ENCODE results near the gene AMDHD2.

The AMDHD2 gene

GRCh38 chr16:2500430-2500917, 19.7 kb upstream of the AMDHD2 start:
- DNase-seq: no peak

DNA sequence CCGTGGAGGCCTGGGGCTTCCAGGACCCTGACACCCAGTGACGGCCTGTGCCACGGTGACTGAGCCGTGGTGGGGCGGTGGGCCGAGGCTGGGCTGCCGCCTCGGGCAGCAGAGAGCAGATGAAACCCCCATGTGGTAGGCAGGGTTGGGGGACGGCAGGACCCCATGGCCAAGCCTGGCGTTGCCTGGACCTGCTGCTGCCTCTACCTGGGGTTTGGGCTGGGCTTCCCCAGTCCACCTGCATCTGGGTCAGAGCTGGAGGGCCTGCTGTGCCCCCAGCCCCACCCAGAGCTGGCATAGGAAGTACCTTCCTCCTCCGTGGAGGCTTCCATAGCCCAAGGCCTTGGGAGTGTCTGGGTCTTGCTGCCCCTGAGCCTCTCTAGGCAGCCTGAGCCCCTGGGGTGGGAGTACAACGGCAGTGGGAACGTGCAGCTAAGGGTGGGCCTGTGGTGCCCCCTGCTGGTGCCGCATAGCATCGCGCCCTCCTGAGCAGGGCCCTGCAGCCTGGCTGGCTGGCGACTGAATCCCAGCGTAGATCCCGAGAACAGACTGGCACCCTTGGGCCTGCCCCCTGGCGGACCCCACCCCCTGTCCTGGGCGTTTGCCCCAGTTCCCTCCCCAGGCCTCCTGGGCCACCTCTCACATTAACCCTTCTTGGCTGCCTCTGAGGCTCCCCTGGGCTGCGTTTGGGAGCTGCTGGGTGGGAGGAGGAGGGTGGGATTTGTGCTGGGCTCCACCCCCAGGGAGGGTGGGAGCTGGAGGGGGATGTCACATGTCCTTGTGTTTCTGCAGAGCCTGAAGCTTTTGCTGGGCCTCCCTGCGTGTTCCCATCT, 19.0 kb upstream of the AMDHD2 start:
- DNase-seq: peak; percentile 82

DNA sequence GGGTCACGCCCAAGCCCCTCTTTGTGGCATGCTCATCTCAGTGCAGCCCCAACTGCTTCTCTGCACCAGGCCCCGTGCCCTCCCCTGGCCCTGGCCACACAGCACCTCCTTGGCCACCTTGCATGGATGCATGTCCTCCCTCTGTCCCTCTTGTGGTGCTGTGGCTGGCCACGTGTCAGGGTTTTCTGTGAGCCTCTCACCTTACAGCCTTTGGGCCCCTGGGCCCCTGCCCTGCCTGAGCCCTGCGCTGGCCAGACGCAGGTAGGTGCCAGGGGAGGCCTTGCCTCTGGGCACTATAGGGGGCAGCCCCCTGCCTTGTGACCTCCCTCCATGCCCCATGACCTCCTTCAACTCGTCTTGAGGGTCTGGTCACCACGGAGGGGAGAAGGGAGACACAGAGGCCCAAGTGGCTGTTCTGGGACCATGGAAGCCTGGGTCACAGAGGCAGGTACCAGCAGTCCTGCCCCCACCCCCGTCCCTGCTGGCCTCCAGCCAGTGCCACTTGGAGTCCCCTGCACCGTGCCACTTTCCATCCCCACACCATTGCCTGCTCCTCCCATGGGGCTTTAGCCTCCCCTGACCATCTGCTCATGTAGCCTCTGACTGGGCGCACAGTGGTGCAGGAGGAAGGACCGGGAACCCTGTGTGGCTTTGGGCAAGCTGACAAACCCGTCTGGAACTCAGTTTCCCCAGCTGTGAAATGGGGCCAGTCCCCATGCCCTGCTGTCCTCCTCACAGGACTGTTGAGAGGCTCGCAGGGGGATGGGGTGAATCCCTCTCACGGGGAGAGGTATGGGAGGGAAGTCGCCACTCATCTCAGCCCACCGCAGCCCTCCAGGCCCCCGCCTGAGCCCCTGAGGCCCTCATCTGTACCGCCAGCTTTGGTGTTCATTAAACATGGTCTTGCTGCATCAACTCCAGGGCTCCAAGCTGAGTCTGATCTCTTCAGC, 17.9 kb upstream of the AMDHD2 start:
- no peak for DNase-seq

DNA sequence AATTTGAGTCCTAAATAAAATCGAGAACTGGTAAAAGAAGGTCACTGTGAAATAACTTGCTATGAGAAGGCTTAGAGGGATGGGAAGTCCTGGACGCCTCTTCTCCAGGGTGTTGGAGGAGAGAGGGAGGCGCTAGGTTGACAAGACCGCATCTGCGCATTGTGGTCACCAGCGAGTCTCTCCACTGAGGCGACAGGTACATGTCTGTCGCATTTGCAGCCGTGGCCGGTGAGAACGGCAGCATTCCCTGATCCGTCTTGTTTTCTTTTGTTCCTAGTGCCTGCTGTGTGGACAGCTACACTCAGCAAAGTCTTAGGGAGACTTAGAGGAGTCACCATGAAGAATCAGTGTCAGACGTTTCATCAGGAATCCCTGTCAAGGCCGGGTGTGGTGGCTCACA, 14.5 kb upstream of the AMDHD2 start:
- DNase-seq: no peak

DNA sequence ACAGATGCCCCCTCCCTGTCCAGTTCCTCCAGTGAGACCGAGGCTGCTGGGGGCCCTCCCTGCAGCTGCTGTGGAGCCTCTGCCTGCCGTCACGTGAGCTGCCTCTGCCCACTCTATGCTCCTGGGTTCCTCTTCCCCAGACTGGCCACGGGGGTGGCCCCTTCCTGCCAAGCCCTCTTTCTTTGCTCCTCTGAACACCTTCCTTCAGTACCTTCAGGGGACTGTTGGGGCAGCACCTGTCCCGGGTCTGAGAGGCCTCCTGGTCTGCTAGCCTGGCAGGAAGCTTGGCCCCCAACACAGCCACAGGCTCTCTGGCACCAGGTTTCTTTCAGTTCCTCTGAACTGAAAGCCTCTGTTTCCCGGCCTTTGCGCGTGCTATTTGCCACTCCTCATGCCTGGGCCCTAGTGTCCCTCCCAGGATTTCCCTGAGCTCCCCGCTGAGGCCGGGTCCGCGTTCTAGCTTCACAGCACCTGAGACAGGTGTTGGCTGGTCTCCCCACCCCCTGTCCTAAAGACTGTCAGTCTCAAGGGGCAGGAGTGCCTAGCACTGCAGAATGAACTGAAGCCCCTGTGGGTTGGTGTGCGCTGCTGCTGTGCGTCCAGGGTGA, 13.0 kb upstream of the AMDHD2 start:
- DNase-seq: no peak

GRCh38 chr16:2507665-2508064, 12.5 kb upstream of the AMDHD2 start:
- DNase-seq: no peak

- DNase-seq: no peak
Observed at GRCh38 chr16:2508722-2509400, 11.3 kb upstream of the AMDHD2 start.

- no peak for DNase-seq
Observed at GRCh38 chr16:2511128-2511800, 8.9 kb upstream of the AMDHD2 start.

DNA sequence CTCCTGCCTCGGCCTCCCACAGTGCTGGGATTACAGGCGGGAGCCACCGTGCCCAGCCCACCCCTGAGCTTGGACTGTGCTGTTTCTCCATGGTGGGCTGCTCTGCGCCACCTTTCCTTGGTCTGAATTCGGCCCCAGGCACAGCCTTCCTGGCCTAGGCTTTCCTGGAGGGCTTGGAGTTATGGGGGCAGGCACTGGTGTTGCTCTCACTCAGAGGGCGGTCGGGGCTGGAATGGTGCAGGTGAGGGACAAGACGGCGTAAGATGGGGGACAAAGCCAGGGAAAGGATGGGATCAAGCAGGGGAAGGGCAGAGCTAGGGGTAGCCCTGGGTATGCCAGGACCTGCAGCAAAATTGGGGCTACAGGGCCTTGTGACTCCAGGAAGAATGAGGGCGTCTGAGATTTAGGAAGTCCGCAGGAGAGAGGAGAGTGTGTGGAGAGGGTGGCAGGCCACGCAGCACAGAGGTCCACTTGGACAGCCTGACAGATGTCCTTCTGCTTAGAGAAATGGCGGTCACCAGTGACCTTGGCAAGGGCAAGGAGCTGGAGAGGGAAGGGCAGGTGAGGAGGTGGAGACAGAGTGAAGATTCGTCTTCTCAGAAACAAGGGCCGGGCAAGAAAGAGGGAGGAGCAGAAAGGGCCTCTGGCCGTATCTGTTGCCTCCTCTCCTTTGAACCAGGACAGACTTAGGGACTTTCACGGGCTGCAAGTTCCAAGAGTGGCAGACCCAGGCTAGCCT, 8.0 kb upstream of the AMDHD2 start:
- DNase-seq: no peak

GRCh38 chr16:2512735-2513404, 7.3 kb upstream of the AMDHD2 start:
- DNase-seq: peak; percentile 39

GRCh38 chr16:2513405-2514332, 6.5 kb upstream of the AMDHD2 start, which contains the start of gene ATP6V0C:
Gene ATP6V0C, plus strand, starts transcription at chr16:2513952. Its CDS starts 152 bp downstream, at chr16:2514104.
- DNase-seq: peak; percentile 95

- peak; percentile 54 for DNase-seq
Observed at GRCh38 chr16:2514333-2515179, 5.6 kb upstream of the AMDHD2 start.

DNA sequence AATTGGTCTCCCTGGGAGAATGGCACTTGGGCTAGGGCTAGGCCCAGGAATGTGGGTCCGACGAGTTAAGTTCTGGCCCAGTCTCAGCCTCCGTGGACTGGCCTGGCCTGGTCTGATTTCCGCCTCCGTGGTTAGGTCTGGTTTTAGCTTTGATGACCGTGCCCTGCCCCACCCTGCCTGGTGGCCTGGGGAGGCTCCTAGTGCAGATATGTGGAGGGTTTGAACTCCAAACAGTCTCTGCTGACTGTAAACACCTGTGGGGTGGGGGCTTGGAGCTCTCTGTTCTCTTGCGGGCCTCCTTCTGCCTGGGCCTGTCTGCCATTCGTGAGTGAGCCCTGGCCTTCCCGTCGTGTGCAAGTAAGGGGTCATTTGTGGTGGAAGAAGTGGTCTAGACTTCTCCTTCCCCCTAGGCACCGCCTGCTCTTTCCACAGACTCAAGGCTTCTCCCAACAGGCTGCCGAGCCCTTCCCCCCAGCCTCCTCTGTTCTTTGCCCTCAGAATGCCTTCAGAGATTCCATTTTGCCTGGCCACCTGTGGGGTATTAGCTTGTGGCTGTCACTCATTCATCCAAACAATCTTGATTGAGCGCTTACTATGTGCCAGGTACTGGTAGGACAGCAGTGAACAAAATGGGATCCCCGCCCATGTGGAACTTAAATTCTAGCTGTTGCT, 4.9 kb upstream of the AMDHD2 start:
- no peak for DNase-seq

GRCh38 chr16:2516391-2517240, 3.6 kb upstream of the AMDHD2 start:
- no peak for DNase-seq

- no peak for DNase-seq
Observed at GRCh38 chr16:2517954-2518605, 2.1 kb upstream of the AMDHD2 start.

All from CD4-positive, alpha-beta T cell treated with Interleukin-12 subunit alpha and Interleukin-12 subunit beta, for 1 hour (primary cell).